Esophagus (tissue), 2 donors: ENCODE results near the gene PSMA7. TPM values are rescaled to one million over a fixed set of nuclear protein-coding genes. Genes with fewer than 3 reads are reported as not detected.

ENCODE experiments used
- H3K27ac ChIP-seq, 2 donors: one replicate each; pipeline ENCODE4 v1.5.1; 2013; ENCODE audit warnings: low read depth in 2 of 2, mild to moderate bottlenecking in 2 of 2, inconsistent platforms in 1 of 2, low read length in 1 of 2, moderate library complexity in 1 of 2
- H3K27me3 ChIP-seq, 2 donors: one replicate each; pipeline ENCODE4 v1.6.1; 2013; ENCODE audit warnings: low read length in 2 of 2, control low read depth in 1 of 2, mild to moderate bottlenecking in 1 of 2; ENCODE audit not compliant: insufficient read depth in 2 of 2, control insufficient read depth in 1 of 2
- H3K36me3 ChIP-seq, 2 donors: one replicate each; pipeline ENCODE4 v1.6.1; 2013; ENCODE audit warnings: low read length in 1 of 2; ENCODE audit not compliant: control insufficient read depth in 2 of 2, insufficient read depth in 2 of 2
- H3K4me1 ChIP-seq, 2 donors: one replicate each; pipeline ENCODE4 v1.6.1; 2013; ENCODE audit warnings: low read length in 1 of 2; ENCODE audit not compliant: control insufficient read depth in 2 of 2, insufficient read depth in 2 of 2
- H3K4me3 ChIP-seq, 2 donors: one replicate each; pipeline ENCODE4 v1.5.1; 2013; ENCODE audit warnings: low read length in 2 of 2, mild to moderate bottlenecking in 2 of 2, low read depth in 1 of 2, moderate library complexity in 1 of 2
- H3K9me3 ChIP-seq, 2 donors: one replicate each; pipeline ENCODE4 v1.6.1; 2013; ENCODE audit warnings: mild to moderate bottlenecking in 2 of 2, low read depth in 1 of 2, low read length in 1 of 2, moderate library complexity in 1 of 2; ENCODE audit not compliant: control insufficient read depth in 2 of 2, insufficient read depth in 1 of 2
- WGBS, 2 donors: extraction: QIAGEN DNeasy Blood & Tissue Kit; methylation state at CpG; one replicate each; pipeline ENCODE4 v1.1.7; 2013; 5-methylcytosine and 5-hydroxymethylcytosine counted together
- polyA plus RNA-seq, 2 donors: library from polyadenylated mRNA; stranded (reverse); fragments of 200-250 nt; gene quantifications; one replicate each; pipeline ENCODE4 v1.2.3, GENCODE V29; 2013
- donor health status: healthy with polysubstance abuse.
- donor health status: Bipolar disorder and iron deficiency.

The PSMA7 gene
- polyA plus RNA-seq, 2 donors, result 96.8 to 294 TPM

DNA sequence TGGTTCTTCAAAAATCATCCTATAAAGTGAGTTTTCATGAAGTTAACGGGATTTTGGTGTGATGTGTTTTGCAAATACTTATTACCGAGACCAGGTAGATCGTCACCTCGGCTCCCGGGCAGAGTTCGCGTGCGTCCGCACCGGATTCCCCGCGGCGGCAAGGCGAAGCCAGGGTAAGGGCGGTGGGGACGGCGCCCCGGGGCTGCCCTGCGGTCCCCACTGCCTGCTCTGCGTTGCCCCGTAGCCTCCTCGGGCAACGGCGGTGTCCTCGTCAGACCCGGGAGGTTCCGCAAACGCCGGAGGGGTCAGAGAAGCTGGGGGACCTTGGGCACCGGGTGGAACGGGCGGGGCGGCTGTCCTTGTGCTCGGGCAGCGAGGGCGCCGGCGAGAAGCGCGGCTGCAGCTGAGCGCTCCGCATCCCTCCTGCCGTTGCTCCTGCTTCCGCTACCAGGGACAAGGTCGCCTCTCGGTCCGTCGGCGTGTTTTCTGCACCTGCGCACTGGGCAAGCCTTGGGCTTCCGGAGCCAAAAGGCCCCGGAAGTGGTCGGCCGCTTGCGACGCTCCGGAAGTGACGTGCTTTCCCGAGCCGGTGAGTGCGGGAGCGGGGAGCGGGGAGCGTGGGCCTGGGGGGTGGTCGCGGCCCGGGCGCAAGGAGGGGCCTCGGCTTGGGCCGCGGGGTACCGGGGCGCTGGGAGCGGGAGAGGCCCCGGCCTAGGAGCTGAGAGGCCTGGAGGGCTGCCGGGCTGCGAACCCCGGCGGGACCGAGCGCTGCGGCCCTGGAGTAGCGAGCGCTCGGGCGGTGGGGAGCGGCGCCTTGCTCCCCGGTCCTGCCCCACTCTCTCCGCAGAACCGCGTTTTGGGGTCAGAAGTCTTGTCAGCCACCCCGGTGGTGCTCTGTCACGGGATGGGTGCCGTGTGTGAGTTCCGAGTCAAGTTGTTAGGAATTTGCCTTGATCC, 39.6 kb upstream of the PSMA7 start, which contains the start of gene MTG2:
Gene MTG2 (plus strand): TSS at position 560 of the 957 bp plus-strand sequence. CDS start 10,393 bp downstream, outside the sequence.
- H3K4me1 ChIP-seq, result peaks cover 0 to 4% of the 10 kb centered on the region in 2 donors
- WGBS, 2 donors, result 1% methylated on average over 81 to 96 of the region's 96 CpGs
- peak within 1 kb of the TSS; percentile 80 to 86 for H3K27ac ChIP-seq
- H3K36me3 ChIP-seq, result peaks cover 0 to 6% of the 10 kb centered on the region in 2 donors
- H3K27me3 ChIP-seq, result no peaks in the 10 kb centered on the region
- peak within 1 kb of the TSS; percentile 84 to 95 for H3K4me3 ChIP-seq
- no peaks in the 10 kb centered on the region for H3K9me3 ChIP-seq

DNA sequence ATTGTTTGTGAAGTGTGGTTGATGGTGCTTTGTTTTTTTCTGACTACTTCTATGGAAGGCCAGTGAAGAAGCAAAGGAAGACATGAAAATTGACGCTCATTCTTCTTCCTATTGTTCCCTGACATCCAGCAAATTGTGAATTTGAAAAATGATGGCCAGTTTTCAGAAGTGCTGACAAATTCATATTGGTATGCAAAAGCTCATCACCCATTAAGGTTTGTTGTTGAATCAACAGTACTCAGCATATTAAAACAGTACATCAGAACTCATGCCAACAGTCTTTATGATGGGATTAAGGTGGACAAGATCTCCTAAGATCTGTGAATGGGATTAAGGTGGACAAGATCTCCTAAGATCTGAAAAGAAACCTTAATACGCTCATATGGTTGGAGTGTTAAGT, 38.6 kb upstream of the PSMA7 start:
- no peak overlapping the region for H3K27ac ChIP-seq
- H3K4me3 ChIP-seq, result no peak overlapping the region
- peaks cover 0 to 6% of the 10 kb centered on the region in 2 donors for H3K36me3 ChIP-seq
- WGBS, 2 donors, result 88 to 90% methylated on average over 2 of the region's 2 CpGs
- H3K4me1 ChIP-seq, result peaks cover 0 to 4% of the 10 kb centered on the region in 2 donors
- H3K9me3 ChIP-seq, result no peaks in the 10 kb centered on the region
- no peaks in the 10 kb centered on the region for H3K27me3 ChIP-seq

- no peaks in the 10 kb centered on the region for H3K9me3 ChIP-seq
- H3K27ac ChIP-seq, result no peak overlapping the region
- no peak overlapping the region for H3K4me3 ChIP-seq
- WGBS, 2 donors, result 96% methylated on average over 14 of the region's 14 CpGs
- no peaks in the 10 kb centered on the region for H3K27me3 ChIP-seq
- peaks cover 0 to 4% of the 10 kb centered on the region in 2 donors for H3K4me1 ChIP-seq
- H3K36me3 ChIP-seq, result peaks cover 0 to 18% of the 10 kb centered on the region in 2 donors
These were observed 35.9 kb upstream of the PSMA7 start for GRCh38 chr20:62179162-62179504.

DNA sequence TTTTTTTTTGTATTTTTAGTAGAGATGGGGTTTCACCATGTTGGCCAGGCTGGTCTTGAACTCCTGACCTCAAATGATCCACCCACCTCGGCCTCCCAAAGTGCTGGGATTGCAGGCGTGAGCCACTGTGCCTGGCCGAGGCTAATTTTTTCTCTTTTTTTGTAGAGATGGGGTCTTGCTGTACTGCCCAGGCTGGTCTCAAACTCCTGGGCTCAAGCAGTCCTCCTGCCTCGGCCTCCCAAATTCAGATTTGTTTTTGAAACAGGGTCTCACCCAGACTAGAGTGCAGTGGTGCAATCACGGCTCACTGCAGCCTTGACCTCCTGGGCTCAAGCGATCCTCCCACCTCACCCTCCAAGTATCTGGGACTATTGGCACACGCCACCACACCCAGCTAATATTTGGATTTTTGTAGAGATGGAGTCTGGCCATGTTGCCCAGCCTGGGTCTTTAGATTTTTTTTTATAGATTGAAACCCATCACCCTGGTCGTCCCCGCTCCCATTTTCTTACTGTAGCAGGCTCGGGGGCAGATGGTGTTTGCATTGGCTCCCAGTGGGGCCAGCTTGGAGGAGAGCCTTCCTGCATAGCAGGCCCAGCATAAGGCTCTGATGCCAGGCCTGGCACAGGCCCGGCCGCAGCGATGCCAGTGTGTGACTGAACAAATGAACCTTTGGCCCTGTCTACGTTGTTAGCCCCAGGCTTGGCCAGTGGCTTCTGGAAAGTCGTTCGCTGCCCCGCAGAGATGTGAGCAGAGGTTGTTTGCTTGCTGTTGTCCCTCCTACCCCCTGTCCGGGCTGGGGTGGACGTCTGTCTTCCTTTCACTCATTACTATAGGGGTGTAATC, 35.3 kb upstream of the PSMA7 start:
- H3K27ac ChIP-seq, result no peak overlapping the region
- no peaks in the 10 kb centered on the region for H3K27me3 ChIP-seq
- WGBS, 2 donors, result 93% methylated on average over 19 of the region's 19 CpGs
- H3K36me3 ChIP-seq, result peaks cover 0 to 20% of the 10 kb centered on the region in 2 donors
- no peak overlapping the region for H3K4me3 ChIP-seq
- no peaks in the 10 kb centered on the region for H3K9me3 ChIP-seq
- no peaks in the 10 kb centered on the region for H3K4me1 ChIP-seq

DNA sequence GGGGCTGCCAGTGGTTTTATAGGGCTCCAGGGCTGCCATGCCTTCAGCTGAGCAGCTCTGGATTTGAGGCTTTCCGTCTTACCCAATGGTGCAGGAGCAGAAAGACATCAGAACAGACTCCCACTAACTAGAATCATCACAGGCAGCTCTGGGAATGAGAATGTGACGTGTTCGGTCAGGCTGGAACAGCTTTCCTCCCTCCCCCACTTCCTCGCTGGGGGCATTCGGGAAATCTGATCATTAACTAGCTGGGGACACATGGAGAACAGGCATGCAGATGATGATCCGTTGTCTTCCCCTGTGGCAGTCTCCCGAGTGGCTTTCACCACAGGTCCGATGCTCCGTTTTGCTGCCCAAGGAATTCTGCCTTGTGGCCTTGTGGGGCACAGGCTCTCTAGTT, 34.1 kb upstream of the PSMA7 start:
- Histone ChIP-seq H3K36me3 (peaks cover 0 to 20% of the 10 kb centered on the region in 2 donors), H3K9me3 (no peaks in the 10 kb centered on the region), H3K27ac (no peak overlapping the region), H3K4me1 (no peaks in the 10 kb centered on the region), H3K27me3 (no peaks in the 10 kb centered on the region), H3K4me3 (no peak overlapping the region)
- WGBS, 2 donors, result 86 to 92% methylated on average over 9 of the region's 9 CpGs

DNA sequence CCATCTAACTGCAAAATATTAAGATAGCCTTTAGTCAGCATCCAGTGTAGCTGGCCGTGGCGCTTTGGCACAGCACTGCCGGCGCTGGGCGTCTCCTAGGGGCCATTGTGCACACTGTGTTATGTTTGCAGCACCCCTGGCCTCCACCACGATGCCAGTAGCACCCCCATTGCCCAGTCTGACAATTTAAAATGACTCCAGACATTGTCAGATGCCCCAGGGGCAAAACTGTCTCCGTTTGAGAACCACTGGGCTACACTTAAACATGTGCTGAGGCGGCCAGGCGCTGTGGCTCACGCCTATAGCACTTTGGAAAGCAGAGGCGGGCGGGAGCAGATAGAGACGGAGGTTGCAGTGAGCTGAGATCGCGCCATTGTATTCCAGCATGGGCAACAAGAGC, 33.7 kb upstream of the PSMA7 start:
- Histone ChIP-seq H3K9me3 (no peaks in the 10 kb centered on the region), H3K4me1 (no peaks in the 10 kb centered on the region), H3K27ac (no peak overlapping the region), H3K27me3 (no peaks in the 10 kb centered on the region), H3K4me3 (no peak overlapping the region), H3K36me3 (peaks cover 0 to 20% of the 10 kb centered on the region in 2 donors)
- 88 to 90% methylated on average over 15 of the region's 15 CpGs for WGBS, 2 donors

GRCh38 chr20:62175711-62176110, 32.5 kb upstream of the PSMA7 start:
- Histone ChIP-seq H3K27me3 (no peaks in the 10 kb centered on the region), H3K4me3 (no peak overlapping the region), H3K9me3 (no peaks in the 10 kb centered on the region), H3K4me1 (no peaks in the 10 kb centered on the region), H3K36me3 (peaks cover 0 to 20% of the 10 kb centered on the region in 2 donors), H3K27ac (no peak overlapping the region)
- WGBS, 2 donors, result 94 to 96% methylated on average over 10 of the region's 10 CpGs

- no peaks in the 10 kb centered on the region for H3K9me3 ChIP-seq
- no peaks in the 10 kb centered on the region for H3K4me1 ChIP-seq
- no peaks in the 10 kb centered on the region for H3K27me3 ChIP-seq
- no peak overlapping the region for H3K27ac ChIP-seq
- no peak overlapping the region for H3K4me3 ChIP-seq
- WGBS, 2 donors, result 96% methylated on average over 26 of the region's 26 CpGs
- H3K36me3 ChIP-seq, result peaks cover 4 to 20% of the 10 kb centered on the region in 2 donors
These were observed 31.9 kb upstream of the PSMA7 start for GRCh38 chr20:62174870-62175624.
